Activated naive CD8-positive, alpha-beta T cell (primary cell): ENCODE measurements around the gene HSPB1.
A peak's percentile ranks its signal among the peaks of the same experiment; 100 is the strongest.
"Not testable (repeated sequence)": the region's sequence is repeated elsewhere in the genome, so short reads cannot be mapped to it uniquely, and the experiment has no call there.

Experiments
- H3K27ac Mint-ChIP-seq: one replicate; pipeline ENCODE4 v1.8.0; 2021; ENCODE audit warnings: mixed read lengths
- H3K27me3 Mint-ChIP-seq: one replicate; pipeline ENCODE4 v1.8.0; 2021; ENCODE audit warnings: mixed read lengths
- H3K36me3 Mint-ChIP-seq: one replicate; pipeline ENCODE4 v1.8.0; 2021; ENCODE audit warnings: mixed read lengths
- H3K4me1 Mint-ChIP-seq: one replicate; pipeline ENCODE4 v1.8.0; 2021; ENCODE audit warnings: low read depth, mixed read lengths
- H3K4me3 Mint-ChIP-seq: one replicate; pipeline ENCODE4 v1.8.0; 2021; ENCODE audit warnings: mild to moderate bottlenecking, mixed read lengths
- H3K9me3 Mint-ChIP-seq: one replicate; pipeline ENCODE4 v1.8.0; 2021; ENCODE audit warnings: low read depth, mixed read lengths

HSPB1 gene

DNA sequence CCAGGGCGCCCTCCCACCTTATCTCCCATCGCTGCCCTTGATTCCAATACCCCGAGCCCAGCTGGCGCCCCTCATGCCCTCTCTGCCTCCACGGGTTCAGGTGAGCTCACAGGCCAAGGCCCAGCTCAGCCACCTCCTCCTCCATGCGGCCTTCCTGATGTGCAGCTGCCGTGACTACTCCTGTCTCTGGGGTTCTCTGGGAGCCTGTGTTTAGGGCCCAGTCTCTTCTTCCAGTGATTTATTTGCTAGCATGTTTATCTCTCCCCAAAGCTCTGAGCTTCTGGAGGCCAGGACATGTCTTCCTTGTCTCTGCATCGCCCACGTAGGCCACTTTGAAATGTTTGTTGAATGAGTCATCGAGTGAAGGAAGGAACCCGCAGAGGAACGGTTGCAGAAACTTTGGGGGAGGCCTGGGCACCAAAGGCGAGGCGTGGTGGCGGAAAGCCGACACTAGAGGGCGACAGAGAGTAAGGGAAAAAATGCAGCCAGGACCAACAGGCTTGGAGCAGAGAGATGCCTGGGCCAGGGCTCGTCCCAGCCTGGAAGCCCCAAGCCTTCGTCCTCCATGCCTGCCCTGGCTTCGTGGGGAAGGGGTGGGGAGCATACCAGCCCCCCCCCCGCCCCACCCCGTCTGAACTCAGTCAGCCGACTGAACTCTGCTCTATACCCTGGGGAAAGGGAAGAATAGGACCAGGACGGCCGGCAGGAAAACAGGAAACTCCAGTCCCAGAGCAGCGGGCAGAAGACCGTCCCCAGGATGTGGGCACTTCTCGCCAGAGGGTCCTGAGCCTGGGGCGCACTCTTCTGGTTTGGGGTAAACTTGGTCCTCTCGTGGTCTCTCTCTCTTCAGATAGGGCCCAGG lies 10.9 kb upstream of the HSPB1 start:
- Mint-ChIP-seq H3K27me3 (no peaks in the 10 kb centered on the region), H3K9me3 (no peaks in the 10 kb centered on the region), H3K36me3 (no peaks in the 10 kb centered on the region), H3K4me1 (peaks cover 8% of the 10 kb centered on the region), H3K4me3 (no peak overlapping the region), H3K27ac (no peak overlapping the region)

DNA sequence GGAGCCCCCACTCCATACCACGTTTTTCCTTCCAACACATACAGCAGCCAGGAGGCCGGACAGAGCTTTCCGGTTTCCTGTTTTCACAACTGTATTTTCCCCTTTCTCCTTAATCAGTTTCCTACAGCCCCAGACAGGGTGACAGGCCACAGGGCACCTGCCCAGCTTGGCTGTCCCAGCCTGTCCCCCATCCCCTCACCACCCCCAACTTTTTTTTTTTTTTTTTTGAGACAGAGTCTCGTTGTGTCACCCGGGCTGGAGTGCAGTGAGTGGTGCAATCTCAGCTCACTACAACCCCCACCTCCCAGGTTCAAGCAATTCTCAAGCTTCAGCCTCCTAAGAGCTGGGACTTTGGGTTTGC lies 10.3 kb upstream of the HSPB1 start:
- Mint-ChIP-seq H3K27ac (no peak overlapping the region), H3K4me3 (no peak overlapping the region), H3K9me3 (no peaks in the 10 kb centered on the region), H3K27me3 (no peaks in the 10 kb centered on the region), H3K36me3 (no peaks in the 10 kb centered on the region), H3K4me1 (peaks cover 8% of the 10 kb centered on the region)

DNA sequence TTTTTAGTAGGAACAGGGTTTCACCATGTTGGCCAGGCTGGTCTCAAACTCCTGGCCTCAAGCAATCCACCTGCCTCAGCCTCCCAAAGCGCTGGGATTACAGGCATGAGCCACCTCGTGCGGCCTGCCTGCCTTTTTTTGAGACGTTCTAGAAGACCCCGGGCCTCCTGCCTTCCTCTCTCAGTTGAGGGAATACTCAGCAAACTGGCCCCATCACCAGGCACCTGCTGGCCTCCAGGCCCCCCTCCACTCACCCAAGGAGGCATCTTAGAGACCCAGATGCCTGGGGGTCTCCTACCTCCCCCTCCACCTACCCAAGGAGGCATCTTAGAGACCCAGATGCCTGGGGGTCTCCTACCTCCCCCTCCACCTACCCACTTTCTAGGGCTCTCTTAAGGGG lies 9.6 kb upstream of the HSPB1 start:
- not testable (repeated sequence) for H3K36me3 Mint-ChIP-seq, H3K4me3 Mint-ChIP-seq, H3K9me3 Mint-ChIP-seq, H3K4me1 Mint-ChIP-seq, H3K27ac Mint-ChIP-seq, H3K27me3 Mint-ChIP-seq

DNA sequence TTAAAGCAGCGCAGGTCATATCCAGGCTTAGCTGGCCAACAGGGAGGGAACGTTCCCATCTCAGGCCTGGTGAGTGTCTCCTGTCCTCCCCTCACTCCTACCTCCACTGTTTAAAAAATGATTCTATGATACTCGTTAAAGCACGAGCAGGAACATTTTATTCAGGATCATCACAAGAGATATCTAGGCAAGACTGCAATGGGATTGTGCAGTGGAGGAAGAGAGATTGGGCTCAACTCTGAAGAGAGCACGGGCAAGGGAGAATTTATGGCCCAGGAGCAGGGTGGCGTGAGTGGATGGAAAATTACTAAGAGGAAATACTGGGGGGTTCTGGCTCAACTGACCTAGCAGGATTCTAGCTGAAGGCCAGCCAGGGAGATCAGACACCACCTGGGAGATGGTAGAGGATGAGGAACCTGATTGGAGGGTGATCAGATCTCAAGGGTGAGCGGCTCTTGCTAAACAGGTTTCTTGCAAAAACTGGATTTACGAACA lies 9.0 kb upstream of the HSPB1 start:
- Mint-ChIP-seq H3K4me1 (peaks cover 8% of the 10 kb centered on the region), H3K27me3 (no peaks in the 10 kb centered on the region), H3K36me3 (no peaks in the 10 kb centered on the region), H3K27ac (no peak overlapping the region), H3K4me3 (no peak overlapping the region), H3K9me3 (no peaks in the 10 kb centered on the region)

DNA sequence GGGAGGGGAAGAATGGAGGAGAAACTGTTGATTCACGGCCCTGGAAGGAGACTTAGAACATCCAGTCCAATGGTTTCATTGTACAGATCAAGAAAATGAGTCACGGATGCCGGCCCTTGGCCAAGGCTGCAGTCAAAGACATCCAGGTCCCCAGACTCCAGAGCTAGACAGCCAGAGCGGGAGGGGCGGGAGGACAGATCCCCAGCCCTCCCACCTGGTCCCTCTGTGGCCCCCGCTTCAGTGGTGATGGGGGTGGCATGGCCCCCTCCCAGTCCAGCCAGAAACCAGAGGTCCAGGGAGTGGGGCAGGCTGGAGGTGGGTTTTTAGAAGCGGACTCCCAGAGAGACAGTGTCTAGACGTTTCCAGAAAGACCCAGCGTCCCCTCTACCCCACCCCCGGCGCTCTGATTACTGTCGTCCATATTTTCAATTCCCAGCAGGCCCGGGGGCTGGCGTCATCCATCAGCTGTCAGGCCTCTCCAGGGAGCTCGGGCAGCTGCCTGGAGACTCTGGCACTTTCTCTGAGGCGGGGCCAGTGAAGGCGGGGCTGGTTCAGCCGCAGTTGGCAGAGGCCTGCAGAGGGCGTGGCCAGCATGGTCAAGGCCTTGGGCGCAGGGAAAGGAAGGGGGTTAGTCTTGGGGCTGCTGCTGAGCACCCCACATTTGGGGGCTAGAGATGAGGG lies 8.0 kb upstream of the HSPB1 start:
- no peaks in the 10 kb centered on the region for H3K36me3 Mint-ChIP-seq
- H3K4me1 Mint-ChIP-seq: peaks cover 8% of the 10 kb centered on the region
- no peak overlapping the region for H3K4me3 Mint-ChIP-seq
- no peaks in the 10 kb centered on the region for H3K27me3 Mint-ChIP-seq
- H3K9me3 Mint-ChIP-seq: no peaks in the 10 kb centered on the region
- H3K27ac Mint-ChIP-seq: no peak overlapping the region

DNA sequence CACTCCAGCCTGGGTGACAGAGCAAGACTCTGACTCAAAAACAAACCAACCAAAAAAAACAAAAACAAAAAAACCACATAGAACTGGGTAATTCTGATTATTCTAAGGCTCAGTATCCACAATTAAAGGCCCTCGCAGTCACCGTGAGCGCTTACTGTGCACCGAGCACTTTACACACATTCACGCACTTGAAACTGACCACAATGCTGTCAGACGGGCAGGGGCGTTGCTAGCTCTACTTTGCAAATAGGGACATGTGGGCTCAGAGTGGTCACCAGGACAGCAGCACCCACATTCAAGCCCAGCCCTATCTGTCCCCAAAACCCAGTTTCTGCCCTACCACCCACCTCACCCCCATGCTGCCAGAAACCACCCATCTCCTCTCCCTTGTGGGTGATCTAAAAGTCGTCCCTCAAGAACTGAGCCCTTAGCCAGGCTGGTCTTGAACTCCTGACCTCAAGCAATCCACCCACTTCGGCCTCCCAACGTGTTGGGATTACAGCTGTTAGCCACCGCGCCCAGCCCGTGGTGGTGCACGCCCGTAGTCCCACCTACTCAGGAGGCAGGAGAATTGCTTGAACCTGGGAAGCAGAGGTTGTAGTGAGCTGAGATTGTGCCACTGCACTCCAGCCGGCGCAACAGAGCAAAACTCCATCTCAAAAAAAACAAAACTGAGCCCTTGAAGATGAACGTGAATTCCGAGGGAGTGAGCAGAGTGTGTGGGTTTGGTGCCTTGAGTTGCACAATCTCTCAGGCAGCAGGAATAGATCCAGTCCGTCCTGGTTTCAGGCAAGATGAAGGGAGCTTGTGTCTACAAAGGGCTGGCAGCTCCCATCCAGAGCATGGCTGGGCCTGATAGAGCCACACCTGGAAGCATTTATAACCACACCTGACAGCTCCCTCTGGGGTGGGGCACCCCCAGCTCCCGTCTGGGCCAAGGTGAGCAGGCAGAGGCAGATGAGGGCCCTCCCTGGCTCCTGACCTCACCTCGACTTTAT lies 5.4 kb upstream of the HSPB1 start:
- H3K9me3 Mint-ChIP-seq: no peaks in the 10 kb centered on the region
- H3K27me3 Mint-ChIP-seq: no peaks in the 10 kb centered on the region
- H3K4me3 Mint-ChIP-seq: no peak overlapping the region
- no peak overlapping the region for H3K27ac Mint-ChIP-seq
- no peaks in the 10 kb centered on the region for H3K36me3 Mint-ChIP-seq
- H3K4me1 Mint-ChIP-seq: peaks cover 2% of the 10 kb centered on the region

DNA sequence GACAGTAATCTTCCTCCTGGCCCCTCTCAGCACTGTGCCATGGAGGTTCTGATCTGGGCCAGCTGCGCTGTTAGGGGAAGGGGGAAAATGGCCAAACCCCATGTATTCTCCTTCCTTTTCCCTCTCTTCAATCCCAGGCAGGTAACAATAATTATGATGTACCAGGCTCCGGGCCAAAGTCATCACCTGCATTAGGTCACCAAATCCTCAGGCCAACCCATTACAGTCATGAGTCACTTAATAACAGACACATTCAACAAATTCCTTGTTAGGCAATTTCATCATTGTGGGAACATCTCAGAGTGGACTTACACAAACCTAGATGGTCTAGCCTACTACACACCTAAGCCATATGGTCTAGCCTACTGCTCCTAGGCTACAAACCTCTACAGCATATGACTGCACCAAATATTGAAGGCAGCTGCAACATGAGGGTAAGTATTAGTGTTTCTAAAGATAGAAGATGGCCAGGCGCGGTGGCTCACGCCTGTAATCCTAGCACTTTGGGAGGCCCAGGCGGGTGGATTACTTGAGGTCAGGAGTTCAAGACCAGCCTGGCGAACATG lies 2.2 kb upstream of the HSPB1 start:
- H3K27ac Mint-ChIP-seq: no peak overlapping the region
- no peak overlapping the region for H3K4me3 Mint-ChIP-seq
- no peaks in the 10 kb centered on the region for H3K36me3 Mint-ChIP-seq
- no peaks in the 10 kb centered on the region for H3K9me3 Mint-ChIP-seq
- peaks cover 18% of the 10 kb centered on the region for H3K4me1 Mint-ChIP-seq
- no peaks in the 10 kb centered on the region for H3K27me3 Mint-ChIP-seq

DNA sequence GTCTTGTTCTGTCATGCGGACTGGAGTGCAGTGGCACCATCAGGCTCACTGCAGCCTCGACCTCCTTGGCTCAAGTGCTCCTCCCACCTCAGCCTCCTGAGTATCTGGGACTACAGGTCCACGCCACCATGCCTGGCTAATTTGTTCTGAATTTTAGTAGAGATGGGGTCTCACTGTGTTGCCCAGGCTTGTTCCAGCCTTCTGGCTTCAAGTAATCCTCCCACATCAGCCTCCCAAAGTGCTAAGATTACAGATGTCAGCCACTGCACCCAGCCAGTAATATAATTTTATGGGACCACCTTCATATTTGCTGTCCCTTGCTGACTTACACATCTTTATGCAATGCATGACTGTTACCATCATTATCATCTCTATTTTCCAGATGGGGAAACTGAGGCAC lies 1.5 kb upstream of the HSPB1 start:
- Mint-ChIP-seq H3K36me3 (no peaks in the 10 kb centered on the region), H3K27me3 (no peaks in the 10 kb centered on the region), H3K27ac (no peak overlapping the region)

DNA sequence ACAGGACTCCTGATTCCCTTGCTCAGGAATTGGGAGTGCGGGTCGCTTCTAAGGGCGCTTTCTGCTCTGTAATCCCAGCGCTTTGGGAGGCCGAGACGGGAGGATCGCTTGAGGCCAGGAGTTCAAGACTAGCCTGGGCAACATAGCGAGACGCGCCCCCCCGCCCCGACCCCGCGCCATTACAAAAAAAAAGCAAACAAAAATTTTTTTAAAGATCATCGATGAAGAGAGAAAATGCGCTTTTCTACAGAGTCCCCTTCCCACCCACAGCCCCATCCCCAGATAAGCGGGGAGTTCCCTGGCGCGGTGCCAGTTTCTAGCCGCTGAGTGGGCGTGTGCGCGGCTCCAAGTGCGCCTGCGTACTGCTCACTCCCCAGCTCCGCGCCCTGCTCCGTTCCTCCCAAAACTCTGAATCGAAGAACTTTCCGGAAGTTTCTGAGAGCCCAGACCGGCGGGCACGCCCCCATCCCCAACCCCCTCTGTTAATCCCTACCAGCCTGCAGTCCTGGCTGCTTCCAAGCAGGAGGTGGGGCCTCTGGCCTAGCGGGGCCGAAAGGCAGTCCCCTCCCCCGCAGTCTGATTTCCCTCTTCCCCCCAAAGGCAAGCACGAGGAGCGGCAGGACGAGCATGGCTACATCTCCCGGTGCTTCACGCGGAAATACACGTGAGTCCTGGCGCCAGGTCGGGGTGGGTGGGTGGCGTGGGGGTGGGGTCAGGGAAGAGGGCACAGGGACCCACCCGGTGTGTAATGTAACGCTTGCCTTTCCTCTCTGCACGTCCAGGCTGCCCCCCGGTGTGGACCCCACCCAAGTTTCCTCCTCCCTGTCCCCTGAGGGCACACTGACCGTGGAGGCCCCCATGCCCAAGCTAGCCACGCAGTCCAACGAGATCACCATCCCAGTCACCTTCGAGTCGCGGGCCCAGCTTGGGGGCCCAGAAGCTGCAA lies 1.0 kb downstream of the HSPB1 start:
- Mint-ChIP-seq H3K27ac (peak overlapping the region; percentile 88), H3K9me3 (no peaks in the 10 kb centered on the region), H3K27me3 (no peaks in the 10 kb centered on the region), H3K36me3 (no peaks in the 10 kb centered on the region), H3K4me1 (peaks cover 18% of the 10 kb centered on the region), H3K4me3 (peak overlapping the region; percentile 90)

More for the DNA sequence above, 1.5 kb upstream of the HSPB1 start:
- Mint-ChIP-seq H3K4me3 (no peak overlapping the region), H3K9me3 (no peaks in the 10 kb centered on the region), H3K4me1 (peaks cover 18% of the 10 kb centered on the region)

DNA sequence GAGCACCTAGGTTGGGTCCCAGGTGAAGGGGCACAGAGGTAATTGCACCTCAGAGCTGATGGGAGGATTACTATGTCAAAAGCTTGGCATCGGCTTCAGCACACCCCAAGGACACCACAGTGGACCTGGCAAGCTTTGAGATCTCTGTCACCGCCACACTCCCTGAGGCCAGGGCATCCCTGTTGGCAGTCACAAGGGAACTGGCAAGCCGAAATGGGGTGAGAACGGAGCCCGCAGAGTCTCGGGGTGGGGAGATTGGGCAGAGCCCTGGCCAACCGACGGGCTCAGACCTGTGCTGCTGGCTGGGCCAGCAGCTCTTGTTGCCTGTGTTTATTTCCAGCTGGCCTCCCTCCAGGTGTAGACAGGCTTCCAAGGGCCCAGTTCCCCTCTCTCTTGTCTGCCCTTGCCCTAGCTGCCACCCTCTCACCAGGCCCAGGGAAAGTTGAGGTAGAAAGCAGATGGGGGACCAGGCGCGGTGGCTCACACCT lies 2.5 kb downstream of the HSPB1 start:
- peak overlapping the region; percentile 88 for H3K27ac Mint-ChIP-seq
- H3K9me3 Mint-ChIP-seq: no peaks in the 10 kb centered on the region
- H3K27me3 Mint-ChIP-seq: no peaks in the 10 kb centered on the region
- peak overlapping the region; percentile 90 for H3K4me3 Mint-ChIP-seq
- peaks cover 18% of the 10 kb centered on the region for H3K4me1 Mint-ChIP-seq
- no peaks in the 10 kb centered on the region for H3K36me3 Mint-ChIP-seq

DNA sequence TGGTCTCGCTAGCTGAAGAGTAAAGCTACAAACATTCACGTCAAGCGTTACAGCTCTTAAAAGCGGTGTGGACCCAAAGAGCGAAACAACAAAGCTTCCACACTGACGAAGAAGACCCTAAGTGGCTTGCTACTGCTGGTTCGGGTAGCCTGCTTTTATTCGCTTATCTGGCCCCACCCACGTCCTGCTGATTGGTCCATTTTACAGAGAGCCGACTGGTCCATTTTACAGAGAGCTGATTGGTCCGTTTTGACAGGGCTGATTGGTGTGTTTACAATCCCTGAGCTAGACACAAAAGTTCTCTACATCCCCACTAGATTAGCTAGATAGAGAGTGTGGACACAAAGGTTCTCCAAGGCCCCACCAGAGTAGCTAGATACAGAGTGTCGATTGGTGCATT lies 6.4 kb downstream of the HSPB1 start:
- not testable (repeated sequence) for H3K4me3 Mint-ChIP-seq, H3K36me3 Mint-ChIP-seq, H3K9me3 Mint-ChIP-seq, H3K27ac Mint-ChIP-seq, H3K27me3 Mint-ChIP-seq, H3K4me1 Mint-ChIP-seq

DNA sequence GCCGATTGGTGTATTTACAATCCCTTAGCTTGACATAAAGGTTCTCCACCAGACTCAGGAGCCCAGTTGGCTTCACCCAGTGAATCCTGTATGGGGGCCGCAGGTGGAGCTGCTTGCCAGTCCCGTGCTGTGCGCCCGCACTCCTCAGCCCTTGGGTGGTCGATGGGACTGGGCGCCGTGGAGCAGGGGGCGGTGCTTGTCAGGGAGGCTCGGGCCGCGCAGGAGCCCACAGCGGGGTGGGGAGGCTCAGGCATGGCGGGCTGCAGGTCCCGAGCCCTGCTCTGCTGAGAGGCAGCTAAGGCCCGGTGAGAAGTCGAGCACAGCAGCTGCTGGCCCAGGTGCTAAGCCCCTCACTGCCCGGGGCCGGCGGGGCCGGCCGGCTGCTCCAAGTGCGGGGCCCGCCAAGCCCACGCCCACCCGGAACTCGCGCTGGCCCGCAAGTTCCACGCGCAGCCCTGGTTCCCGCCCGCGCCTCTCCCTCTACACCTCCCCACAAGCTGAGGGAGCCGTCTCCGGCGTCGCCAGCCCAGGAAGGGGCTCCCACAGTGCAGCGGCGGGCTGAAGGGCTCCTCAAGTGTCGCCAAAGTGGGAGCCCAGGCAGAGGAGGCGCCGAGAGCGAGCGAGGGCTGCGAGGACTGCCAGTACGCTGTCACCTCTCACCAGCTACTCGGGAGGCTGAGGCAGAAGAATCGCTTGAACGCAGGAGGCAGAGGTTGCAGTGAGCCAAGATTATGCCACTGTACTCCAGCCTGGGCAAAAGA lies 7.0 kb downstream of the HSPB1 start:
- H3K36me3 Mint-ChIP-seq, H3K9me3 Mint-ChIP-seq, H3K27ac Mint-ChIP-seq, H3K27me3 Mint-ChIP-seq, H3K4me3 Mint-ChIP-seq, H3K4me1 Mint-ChIP-seq: not testable (repeated sequence)
